Neural cell (in vitro differentiated cells): Measurements from ENCODE around the gene ZSWIM8. TPM values are rescaled to one million over a fixed set of nuclear protein-coding genes. Genes with fewer than 3 reads are reported as not detected.

Experiments used
- H2AFZ ChIP-seq: fragments of 200-600, 300-800 bp; sonication (generic), shearing (Covaris generic); 2 replicates; pipeline ENCODE4 v1.6.0; 2014; ENCODE audit warnings: low read depth, mild to moderate bottlenecking, antibody characterized with exemption, low read length, moderate library complexity
- H3F3A ChIP-seq: fragments of 200-600 bp; shearing (Covaris generic); 2 replicates; pipeline ENCODE4 v1.6.1; 2016; ENCODE audit warnings: mild to moderate bottlenecking, moderate library complexity, mixed read lengths, antibody characterized with exemption, low read length; ENCODE audit not compliant: insufficient read depth, poor library complexity, severe bottlenecking
- H3K27ac ChIP-seq: fragments of 200-600, 300-800 bp; sonication (generic), shearing (Covaris generic); 2 replicates; pipeline ENCODE4 v1.5.1; 2014; ENCODE audit warnings: mild to moderate bottlenecking, low read length, moderate library complexity
- H3K27me3 ChIP-seq: fragments of 300-800, 200-600 bp; sonication (generic), shearing (Covaris generic); 2 replicates; pipeline ENCODE4 v1.6.0; 2014; ENCODE audit warnings: mild to moderate bottlenecking, low read depth, low read length, moderate library complexity; ENCODE audit not compliant: insufficient read depth
- H3K36me3 ChIP-seq: fragments of 300-800, 200-600 bp; sonication (generic), shearing (Covaris generic); 2 replicates; pipeline ENCODE4 v1.5.1; 2014; ENCODE audit warnings: mild to moderate bottlenecking, antibody characterized with exemption, low read length, moderate library complexity; ENCODE audit not compliant: insufficient read depth
- H3K4me2 ChIP-seq: fragments of 300-800, 200-600 bp; sonication (generic), shearing (Covaris generic); 2 replicates; pipeline ENCODE4 v1.6.0; 2014; ENCODE audit warnings: mild to moderate bottlenecking, low read length
- H3K4me3 ChIP-seq: fragments of 300-800, 200-600 bp; sonication (generic), shearing (Covaris generic); 2 replicates; pipeline ENCODE4 v1.5.1; 2014; ENCODE audit warnings: mild to moderate bottlenecking, low read length, moderate library complexity
- H3K79me2 ChIP-seq: fragments of 200-600 bp; shearing (Covaris generic); replicated peaks from 2 replicates; pipeline ENCODE4 v1.6.0; 2014; ENCODE audit warnings: mild to moderate bottlenecking, low read length, moderate library complexity; ENCODE audit not compliant: insufficient read depth
- H3K9ac ChIP-seq: fragments of 300-800, 200-600 bp; sonication (generic), shearing (Covaris generic); 2 replicates; pipeline ENCODE4 v1.6.1; 2016; ENCODE audit warnings: mild to moderate bottlenecking, low read length, mixed read lengths
- H3K9me2 ChIP-seq: fragments of 200-600 bp; shearing (Covaris generic); 2 replicates; pipeline ENCODE4 v1.6.1; 2016; ENCODE audit warnings: mild to moderate bottlenecking, low read length, mixed read lengths; ENCODE audit not compliant: insufficient read depth
- H3K9me3 ChIP-seq: fragments of 200-600, 300-800 bp; sonication (generic), shearing (Covaris generic); 2 replicates; pipeline ENCODE4 v1.6.1; 2016; ENCODE audit warnings: mild to moderate bottlenecking, mixed run types, low read length, moderate library complexity, mixed read lengths
- H4K20me1 ChIP-seq: fragments of 200-600 bp; shearing (Covaris generic); 2 replicates; pipeline ENCODE4 v1.6.1; 2016; ENCODE audit warnings: mild to moderate bottlenecking, mixed run types; ENCODE audit not compliant: insufficient read depth
- CTCF ChIP-seq: fragments of 450-650 bp; IDR thresholded peaks from 2 replicates; pipeline ENCODE4 v1.5.1; 2014; ENCODE audit warnings: antibody characterized with exemption, mild to moderate bottlenecking, moderate library complexity; ENCODE audit not compliant: poor library complexity, severe bottlenecking
- EZH2 ChIP-seq: fragments of 200-600, 300-800 bp; shearing (Covaris generic), sonication (generic); IDR thresholded peaks from 2 replicates; pipeline ENCODE4 v1.6.1; 2014; ENCODE audit warnings: antibody characterized with exemption, low read length, borderline replicate concordance, mild to moderate bottlenecking; ENCODE audit not compliant: insufficient read depth, poor library complexity, severe bottlenecking
- MXI1 ChIP-seq: fragments of 450-650 bp; conservative IDR thresholded peaks from 2 replicates; pipeline ENCODE4 v1.6.1; 2014; ENCODE audit warnings: antibody characterized with exemption, mild to moderate bottlenecking; ENCODE audit not compliant: poor library complexity, severe bottlenecking
- TAF1 ChIP-seq: IDR thresholded peaks from 2 replicates; pipeline ENCODE4 v1.6.1; 2012; ENCODE audit warnings: low read depth
- polyA plus RNA-seq: library from polyadenylated mRNA; depleted of rRNA; stranded (reverse); fragments of >200 nt; gene quantifications from 2 replicates; pipeline ENCODE4 v1.2.3, GENCODE V29; 2014
- TF ChIP-seq, protein P1 (sequence below): IDR thresholded peaks from 2 replicates; pipeline ENCODE4 v1.6.1; 2012; ENCODE audit warnings: borderline replicate concordance

Gene ZSWIM8
- polyA plus RNA-seq, 1 donor from 2014 or later: 69.1 TPM

GRCh38 chr10:73818402-73818801, 33.0 kb downstream of the ZSWIM8 start:
- Histone ChIP-seq H3K79me2 (no peaks in the 10 kb centered on the region), H2AFZ (no peak overlapping the region), H3K27me3 (no peaks in the 10 kb centered on the region), H3K9ac (no peak overlapping the region), H3K4me3 (no peak overlapping the region), H3K9me3 (no peaks in the 10 kb centered on the region), H3K36me3 (no peaks in the 10 kb centered on the region), H3K27ac (no peak overlapping the region), H3F3A (no peaks in the 10 kb centered on the region), H3K4me2 (no peak overlapping the region), H3K9me2 (no peaks in the 10 kb centered on the region), H4K20me1 (no peaks in the 10 kb centered on the region)
- TF ChIP-seq, protein P1, sequence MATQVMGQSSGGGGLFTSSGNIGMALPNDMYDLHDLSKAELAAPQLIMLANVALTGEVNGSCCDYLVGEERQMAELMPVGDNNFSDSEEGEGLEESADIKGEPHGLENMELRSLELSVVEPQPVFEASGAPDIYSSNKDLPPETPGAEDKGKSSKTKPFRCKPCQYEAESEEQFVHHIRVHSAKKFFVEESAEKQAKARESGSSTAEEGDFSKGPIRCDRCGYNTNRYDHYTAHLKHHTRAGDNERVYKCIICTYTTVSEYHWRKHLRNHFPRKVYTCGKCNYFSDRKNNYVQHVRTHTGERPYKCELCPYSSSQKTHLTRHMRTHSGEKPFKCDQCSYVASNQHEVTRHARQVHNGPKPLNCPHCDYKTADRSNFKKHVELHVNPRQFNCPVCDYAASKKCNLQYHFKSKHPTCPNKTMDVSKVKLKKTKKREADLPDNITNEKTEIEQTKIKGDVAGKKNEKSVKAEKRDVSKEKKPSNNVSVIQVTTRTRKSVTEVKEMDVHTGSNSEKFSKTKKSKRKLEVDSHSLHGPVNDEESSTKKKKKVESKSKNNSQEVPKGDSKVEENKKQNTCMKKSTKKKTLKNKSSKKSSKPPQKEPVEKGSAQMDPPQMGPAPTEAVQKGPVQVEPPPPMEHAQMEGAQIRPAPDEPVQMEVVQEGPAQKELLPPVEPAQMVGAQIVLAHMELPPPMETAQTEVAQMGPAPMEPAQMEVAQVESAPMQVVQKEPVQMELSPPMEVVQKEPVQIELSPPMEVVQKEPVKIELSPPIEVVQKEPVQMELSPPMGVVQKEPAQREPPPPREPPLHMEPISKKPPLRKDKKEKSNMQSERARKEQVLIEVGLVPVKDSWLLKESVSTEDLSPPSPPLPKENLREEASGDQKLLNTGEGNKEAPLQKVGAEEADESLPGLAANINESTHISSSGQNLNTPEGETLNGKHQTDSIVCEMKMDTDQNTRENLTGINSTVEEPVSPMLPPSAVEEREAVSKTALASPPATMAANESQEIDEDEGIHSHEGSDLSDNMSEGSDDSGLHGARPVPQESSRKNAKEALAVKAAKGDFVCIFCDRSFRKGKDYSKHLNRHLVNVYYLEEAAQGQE: no peak
- TF ChIP-seq MXI1 (no peak), EZH2 (no peak)

DNA sequence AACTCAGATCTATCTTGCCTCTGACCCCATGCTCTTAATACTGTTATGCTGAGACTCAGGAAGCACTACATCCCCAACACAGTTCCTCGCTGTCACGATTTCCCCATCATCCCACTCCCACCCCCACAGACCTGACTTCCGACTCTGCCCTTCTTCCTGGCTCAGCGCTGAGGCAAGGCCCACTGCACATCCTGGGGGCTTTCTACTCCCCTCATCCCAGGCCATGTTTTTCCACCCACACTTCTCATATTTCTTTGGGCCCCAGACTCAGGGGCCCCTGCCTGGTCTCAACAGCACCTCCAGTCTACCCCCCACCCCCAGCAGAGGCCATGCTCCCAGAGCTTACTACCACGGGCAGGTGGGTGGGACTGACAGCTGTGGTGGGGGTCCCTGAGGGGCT, 33.7 kb downstream of the ZSWIM8 start:
- H3F3A ChIP-seq: no peaks in the 10 kb centered on the region
- TF ChIP-seq MXI1 (no peak), TAF1 (no peak), CTCF (no peak), EZH2 (no peak)
- TF ChIP-seq, protein P1: no peak
- no peaks in the 10 kb centered on the region for H3K27me3 ChIP-seq
- no peak overlapping the region for H3K9ac ChIP-seq
- no peak overlapping the region for H3K27ac ChIP-seq
- H4K20me1 ChIP-seq: no peaks in the 10 kb centered on the region
- H3K79me2 ChIP-seq: no peaks in the 10 kb centered on the region
- H3K36me3 ChIP-seq: no peaks in the 10 kb centered on the region
- no peaks in the 10 kb centered on the region for H3K9me2 ChIP-seq
- no peak overlapping the region for H3K4me3 ChIP-seq
- H2AFZ ChIP-seq: no peak overlapping the region
- no peak overlapping the region for H3K4me2 ChIP-seq
- H3K9me3 ChIP-seq: no peaks in the 10 kb centered on the region
